H1 (cell line): Measurements from ENCODE around the gene TNFRSF18.

Source experiments
- ASH2L ChIP-seq: fragments of 200-600, 300-600 bp; sonication (generic); IDR thresholded peaks from one replicate; pipeline ENCODE4 v1.7.1; 2017; ENCODE audit warnings: low read length
- CBX8 ChIP-seq: fragments of 300-800, 300-1000 bp; sonication (generic); IDR thresholded peaks from 2 replicates; pipeline ENCODE4 v1.7.1; 2016; ENCODE audit warnings: low read depth, low read length, borderline replicate concordance
- EGR1 ChIP-seq: IDR thresholded peaks from 2 replicates; pipeline ENCODE4 v1.6.1; 2011; ENCODE audit warnings: low read depth, low read length, borderline replicate concordance
- EZH2 ChIP-seq: fragments of 200-600 bp; sonication (generic); IDR thresholded peaks from 2 replicates; pipeline ENCODE4 v1.7.1; 2012; ENCODE audit warnings: low read depth, mild to moderate bottlenecking, moderate library complexity, low read length, inconsistent platforms; ENCODE audit not compliant: severe bottlenecking
- HDAC2 ChIP-seq, 2 experiments: fragments of 300-600 bp in 1 of 2; sonication (generic) in 1 of 2; IDR thresholded peaks; 2 replicates each; pipeline ENCODE4 v1.6.1; 2011 to 2012; ENCODE audit warnings: low read depth in 2 of 2, low read length in 2 of 2, mild to moderate bottlenecking in 2 of 2, moderate library complexity in 2 of 2, borderline replicate concordance in 1 of 2, inconsistent platforms in 1 of 2
- JUN ChIP-seq: IDR thresholded peaks from 2 replicates; pipeline ENCODE4 v1.6.1; 2011; ENCODE audit warnings: low read depth, mild to moderate bottlenecking, improper control_type of control experiment, low read length
- POLR2AphosphoS5 ChIP-seq: IDR thresholded peaks from 2 replicates; pipeline ENCODE4 v1.6.1; 2011; ENCODE audit warnings: low read depth, low read length
- SIX5 ChIP-seq: IDR thresholded peaks from 2 replicates; pipeline ENCODE4 v1.6.1; 2011; ENCODE audit warnings: mild to moderate bottlenecking, low read depth, low read length
- SP1 ChIP-seq: IDR thresholded peaks from 2 replicates; pipeline ENCODE4 v1.6.1; 2011; ENCODE audit warnings: low read depth, low read length
- TF ChIP-seq, protein P1 (sequence below): IDR thresholded peaks from 2 replicates; pipeline ENCODE4 v1.6.1; 2012; ENCODE audit warnings: inconsistent platforms
- TF ChIP-seq, protein P2 (sequence below), 3 experiments: IDR thresholded peaks; 1 replicate in 2 of 3; 2 replicates in 1 of 3; pipeline versions ENCODE4 v1.5.1 to v1.6.1; 2011; ENCODE audit warnings: low read length in 3 of 3, mild to moderate bottlenecking in 3 of 3, inconsistent platforms in 2 of 3, low read depth in 1 of 3, moderate library complexity in 1 of 3; ENCODE audit not compliant: insufficient read depth in 1 of 3; ENCODE audit errors: control extremely low read depth in 1 of 3
- TF ChIP-seq, protein P3 (sequence below): IDR thresholded peaks from 2 replicates; pipeline ENCODE4 v1.6.1; 2012; ENCODE audit warnings: low read length, inconsistent platforms

DNA sequence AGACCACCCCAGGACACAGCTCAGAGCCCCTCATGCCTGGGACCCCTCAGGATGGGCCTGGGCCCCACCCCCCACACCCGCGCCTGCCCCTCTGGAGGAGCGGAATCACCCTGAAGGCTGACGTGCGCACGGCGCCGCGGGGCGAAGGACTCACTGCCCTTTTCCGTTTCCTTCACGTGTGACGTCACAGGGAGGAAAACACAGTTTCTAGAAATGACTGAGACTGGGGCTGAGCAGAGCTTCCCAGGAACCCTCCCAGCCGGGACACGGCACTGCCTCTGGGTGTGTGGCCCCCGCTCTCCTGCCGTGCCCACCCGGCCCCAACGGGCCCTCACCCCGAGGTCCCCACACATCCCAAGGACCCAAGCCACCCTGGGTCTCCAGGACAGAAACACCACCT, 12.9 kb upstream of the TNFRSF18 start:
- TF ChIP-seq, protein P1, sequence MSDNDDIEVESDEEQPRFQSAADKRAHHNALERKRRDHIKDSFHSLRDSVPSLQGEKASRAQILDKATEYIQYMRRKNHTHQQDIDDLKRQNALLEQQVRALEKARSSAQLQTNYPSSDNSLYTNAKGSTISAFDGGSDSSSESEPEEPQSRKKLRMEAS: no peak
- no peak for TF ChIP-seq POLR2AphosphoS5
- TF ChIP-seq, protein P2, sequence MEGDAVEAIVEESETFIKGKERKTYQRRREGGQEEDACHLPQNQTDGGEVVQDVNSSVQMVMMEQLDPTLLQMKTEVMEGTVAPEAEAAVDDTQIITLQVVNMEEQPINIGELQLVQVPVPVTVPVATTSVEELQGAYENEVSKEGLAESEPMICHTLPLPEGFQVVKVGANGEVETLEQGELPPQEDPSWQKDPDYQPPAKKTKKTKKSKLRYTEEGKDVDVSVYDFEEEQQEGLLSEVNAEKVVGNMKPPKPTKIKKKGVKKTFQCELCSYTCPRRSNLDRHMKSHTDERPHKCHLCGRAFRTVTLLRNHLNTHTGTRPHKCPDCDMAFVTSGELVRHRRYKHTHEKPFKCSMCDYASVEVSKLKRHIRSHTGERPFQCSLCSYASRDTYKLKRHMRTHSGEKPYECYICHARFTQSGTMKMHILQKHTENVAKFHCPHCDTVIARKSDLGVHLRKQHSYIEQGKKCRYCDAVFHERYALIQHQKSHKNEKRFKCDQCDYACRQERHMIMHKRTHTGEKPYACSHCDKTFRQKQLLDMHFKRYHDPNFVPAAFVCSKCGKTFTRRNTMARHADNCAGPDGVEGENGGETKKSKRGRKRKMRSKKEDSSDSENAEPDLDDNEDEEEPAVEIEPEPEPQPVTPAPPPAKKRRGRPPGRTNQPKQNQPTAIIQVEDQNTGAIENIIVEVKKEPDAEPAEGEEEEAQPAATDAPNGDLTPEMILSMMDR (IDR thresholded peaks at IDR 0.05; ENCODE audit: control extremely low read depth in 1 of 3, insufficient read depth in 1 of 3, low read depth in 1 of 3, low read length in 3 of 3): no peak
- no peak for TF ChIP-seq SP1
- TF ChIP-seq JUN: no peak
- TF ChIP-seq ASH2L: no peak
- TF ChIP-seq HDAC2 (IDR thresholded peaks at IDR 0.05; ENCODE audit: borderline replicate concordance in 1 of 2, low read depth in 2 of 2, low read length in 2 of 2): no peak
- no peak for TF ChIP-seq EGR1
- TF ChIP-seq CBX8: no peak
- no peak for TF ChIP-seq SIX5
- TF ChIP-seq, protein P3, sequence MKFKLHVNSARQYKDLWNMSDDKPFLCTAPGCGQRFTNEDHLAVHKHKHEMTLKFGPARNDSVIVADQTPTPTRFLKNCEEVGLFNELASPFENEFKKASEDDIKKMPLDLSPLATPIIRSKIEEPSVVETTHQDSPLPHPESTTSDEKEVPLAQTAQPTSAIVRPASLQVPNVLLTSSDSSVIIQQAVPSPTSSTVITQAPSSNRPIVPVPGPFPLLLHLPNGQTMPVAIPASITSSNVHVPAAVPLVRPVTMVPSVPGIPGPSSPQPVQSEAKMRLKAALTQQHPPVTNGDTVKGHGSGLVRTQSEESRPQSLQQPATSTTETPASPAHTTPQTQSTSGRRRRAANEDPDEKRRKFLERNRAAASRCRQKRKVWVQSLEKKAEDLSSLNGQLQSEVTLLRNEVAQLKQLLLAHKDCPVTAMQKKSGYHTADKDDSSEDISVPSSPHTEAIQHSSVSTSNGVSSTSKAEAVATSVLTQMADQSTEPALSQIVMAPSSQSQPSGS: no peak
- TF ChIP-seq EZH2: no peak
